ENCODE measurements around the gene FBXO5. TPM values are rescaled to one million over a fixed set of nuclear protein-coding genes. Genes with fewer than 3 reads are reported as not detected.

FBXO5 gene
- total RNA-seq (10 to 100 TPM in 1 of 7 donors, 1 to 10 TPM in 6; 2.9 to 10.4 (median 6.7) TPM), polyA plus RNA-seq (1 to 10 TPM; 4.6 to 5.5 TPM)
- long read RNA-seq, donor 1, transcript FBXO5-202 (5 exons, 2,221 nt): major isoform, 9 of 11 reads
- long read RNA-seq, donor 1, partial matches to known transcripts: 1 of 11 reads
- long read RNA-seq, donor 1, other reads (novel, unspliced or antisense): 1 of 11 reads
- long read RNA-seq, donor 2, partial matches to known transcripts: 0 of 10 reads
- long read RNA-seq, donor 2, other reads (novel, unspliced or antisense): 0 of 10 reads
- long read RNA-seq, donor 3, transcript FBXO5-202 (5 exons, 2,221 nt): major isoform, 11 of 15 reads
- long read RNA-seq, donor 3, partial matches to known transcripts: 0 of 15 reads
- long read RNA-seq, donor 3, other reads (novel, unspliced or antisense): 0 of 15 reads

- peak; percentile 82 for TF ChIP-seq EP300 (IDR thresholded peaks at IDR 0.05)
- TF ChIP-seq POLR2A (IDR thresholded peaks at IDR 0.05): peak; percentile 39
- no peak for TF ChIP-seq CTCF (IDR thresholded peaks at IDR 0.05)
- intact Hi-C loops (cut with DNase I): loop anchor here in 1 of 4 donors (2.0 kb wide), 1 partner anchor 20 kb away; the partner anchor contains the start of gene MTRF1L
- WGBS, 3 donors: 0 to 1% (median 0%) methylated on average over 64 to 66 of the region's 66 CpGs
Measured at GRCh38 chr6:152982904-152983636, at the start of gene FBXO5. TSS of gene FBXO5 (minus strand) at chr6:152983041. CDS start at chr6:152982959, 82 bp downstream.

GRCh38 chr6:153032255-153032882 is 49.5 kb upstream of the FBXO5 start:
- TF ChIP-seq EP300 (IDR thresholded peaks at IDR 0.05): no peak
- TF ChIP-seq CTCF (IDR thresholded peaks at IDR 0.05): peak in 1 of 3 donors; percentile 18
- no peak for TF ChIP-seq POLR2A (IDR thresholded peaks at IDR 0.05)
- Histone ChIP-seq H3K36me3 (no peaks in the 10 kb centered on the region), H3K27ac (no peak overlapping the region), H3K4me1 (ENCODE audit: insufficient read depth) (no peaks in the 10 kb centered on the region), H3K4me3 (no peak overlapping the region), H3K27me3 (no peaks in the 10 kb centered on the region), H3K9me3 (no peaks in the 10 kb centered on the region)
- 7 to 34% (median 12%) methylated on average over 9 of the region's 9 CpGs for WGBS, 3 donors
- no peak for DNase-seq
- intact Hi-C loops (cut with DNase I): loop anchor here in 1 of 4 donors (10.0 kb wide), 1 partner anchor 482 kb away; no protein-coding TSS in a partner anchor

More at GRCh38 chr6:152982904-152983636, at the start of gene FBXO5:
- peak; percentile 97 to 99 (median 97) for DNase-seq
- Histone ChIP-seq H3K27me3 (no peaks in the 10 kb centered on the region), H3K36me3 (no peaks in the 10 kb centered on the region), H3K9me3 (no peaks in the 10 kb centered on the region), H3K4me1 (ENCODE audit: insufficient read depth) (peaks cover 5% of the 10 kb centered on the region), H3K4me3 (peak within 1 kb of the TSS; percentile 74), H3K27ac (peak within 1 kb of the TSS; percentile 61 to 88)

- H3K4me1 ChIP-seq (ENCODE audit: insufficient read depth): no peaks in the 10 kb centered on the region
- H3K4me3 ChIP-seq: no peak overlapping the region
- H3K27ac ChIP-seq: no peak overlapping the region
- DNase-seq: no peak
- 66 to 73% (median 69%) methylated on average over 1 of the region's 1 CpG for WGBS, 3 donors
- intact Hi-C loops (cut with DNase I): loop anchor here in 1 of 4 donors (10.0 kb wide), 1 partner anchor 483 kb away; no protein-coding TSS in a partner anchor
- no peaks in the 10 kb centered on the region for H3K27me3 ChIP-seq
- H3K36me3 ChIP-seq: no peaks in the 10 kb centered on the region
- no peaks in the 10 kb centered on the region for H3K9me3 ChIP-seq
- TF ChIP-seq POLR2A (IDR thresholded peaks at IDR 0.05) (no peak), CTCF (IDR thresholded peaks at IDR 0.05) (no peak), EP300 (IDR thresholded peaks at IDR 0.05) (no peak)
Measured at GRCh38 chr6:153031335-153031955, 48.6 kb upstream of the FBXO5 start.

GRCh38 chr6:153028963-153029362 is 46.1 kb upstream of the FBXO5 start:
- intact Hi-C loops (cut with DNase I): loop anchor here in 1 of 4 donors (5.0 to 10.0 kb wide), 2 partner anchors 78 to 164 kb away; no protein-coding TSS in a partner anchor
- no peaks in the 10 kb centered on the region for H3K4me1 ChIP-seq (ENCODE audit: insufficient read depth)
- no peak for TF ChIP-seq EP300 (IDR thresholded peaks at IDR 0.05)
- no peak overlapping the region for H3K4me3 ChIP-seq
- no peaks in the 10 kb centered on the region for H3K27me3 ChIP-seq
- no peaks in the 10 kb centered on the region for H3K36me3 ChIP-seq
- 81 to 86% (median 86%) methylated on average over 4 of the region's 4 CpGs for WGBS, 3 donors
- no peaks in the 10 kb centered on the region for H3K9me3 ChIP-seq
- no peak overlapping the region for H3K27ac ChIP-seq
- no peak for DNase-seq

Measured in ovary (tissue), 10 donors.